Dermis blood vessel endothelial cell (primary cell): ENCODE data around the gene TOX2. TPM values are rescaled to one million over a fixed set of nuclear protein-coding genes. Genes with fewer than 3 reads are reported as not detected.

Experiments used
- DNase-seq: peaks from one replicate; pipeline ENCODE4 v3.0.0; 2010
- total RNA-seq: library from RNA; depleted of rRNA; stranded (reverse); fragments of >200 nt; gene quantifications from 2 replicates; pipeline ENCODE4 v1.2.3, GENCODE V29; 2014

The TOX2 gene
- total RNA-seq, 1 donor from 2014 or later, result 1.5 TPM

DNA sequence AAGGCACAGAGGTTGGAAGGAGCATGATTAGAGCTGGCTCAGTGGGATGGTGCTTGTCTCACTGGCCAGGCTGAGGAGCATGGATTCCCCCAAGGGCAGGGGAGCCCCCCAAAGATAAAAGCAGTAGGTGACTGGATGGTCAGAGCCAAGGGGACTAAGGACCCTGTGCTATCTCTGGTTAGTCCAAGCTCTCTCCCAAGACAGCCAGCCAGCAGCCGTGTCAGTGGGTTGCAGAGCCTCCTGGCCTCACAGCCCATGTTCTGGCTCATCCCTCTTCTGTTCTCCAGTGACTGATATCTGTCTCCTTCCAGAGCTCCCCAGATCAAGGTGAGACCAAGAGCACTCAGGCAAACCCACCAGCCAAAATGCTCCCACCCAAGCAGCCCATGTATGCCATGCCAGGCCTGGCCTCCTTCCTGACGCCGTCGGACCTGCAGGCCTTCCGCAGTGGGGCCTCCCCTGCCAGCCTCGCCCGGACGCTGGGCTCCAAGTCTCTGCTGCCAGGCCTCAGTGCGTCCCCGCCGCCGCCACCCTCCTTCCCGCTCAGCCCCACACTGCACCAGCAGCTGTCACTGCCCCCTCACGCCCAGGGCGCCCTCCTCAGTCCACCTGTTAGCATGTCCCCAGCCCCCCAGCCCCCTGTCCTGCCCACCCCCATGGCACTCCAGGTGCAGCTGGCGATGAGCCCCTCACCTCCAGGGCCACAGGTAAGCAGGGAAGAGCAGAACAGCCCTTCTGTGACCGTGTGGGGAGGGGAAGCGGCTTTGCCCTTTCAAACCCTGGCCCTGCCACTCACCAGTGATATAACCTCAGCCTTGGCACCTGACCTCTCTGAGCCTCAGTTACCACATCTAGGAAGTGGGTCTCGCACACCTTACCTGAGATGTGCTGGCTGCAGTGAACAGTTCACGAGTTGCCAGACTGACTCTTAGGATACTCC lies 151.0 kb downstream of the TOX2 start:
- no peak for DNase-seq

DNA sequence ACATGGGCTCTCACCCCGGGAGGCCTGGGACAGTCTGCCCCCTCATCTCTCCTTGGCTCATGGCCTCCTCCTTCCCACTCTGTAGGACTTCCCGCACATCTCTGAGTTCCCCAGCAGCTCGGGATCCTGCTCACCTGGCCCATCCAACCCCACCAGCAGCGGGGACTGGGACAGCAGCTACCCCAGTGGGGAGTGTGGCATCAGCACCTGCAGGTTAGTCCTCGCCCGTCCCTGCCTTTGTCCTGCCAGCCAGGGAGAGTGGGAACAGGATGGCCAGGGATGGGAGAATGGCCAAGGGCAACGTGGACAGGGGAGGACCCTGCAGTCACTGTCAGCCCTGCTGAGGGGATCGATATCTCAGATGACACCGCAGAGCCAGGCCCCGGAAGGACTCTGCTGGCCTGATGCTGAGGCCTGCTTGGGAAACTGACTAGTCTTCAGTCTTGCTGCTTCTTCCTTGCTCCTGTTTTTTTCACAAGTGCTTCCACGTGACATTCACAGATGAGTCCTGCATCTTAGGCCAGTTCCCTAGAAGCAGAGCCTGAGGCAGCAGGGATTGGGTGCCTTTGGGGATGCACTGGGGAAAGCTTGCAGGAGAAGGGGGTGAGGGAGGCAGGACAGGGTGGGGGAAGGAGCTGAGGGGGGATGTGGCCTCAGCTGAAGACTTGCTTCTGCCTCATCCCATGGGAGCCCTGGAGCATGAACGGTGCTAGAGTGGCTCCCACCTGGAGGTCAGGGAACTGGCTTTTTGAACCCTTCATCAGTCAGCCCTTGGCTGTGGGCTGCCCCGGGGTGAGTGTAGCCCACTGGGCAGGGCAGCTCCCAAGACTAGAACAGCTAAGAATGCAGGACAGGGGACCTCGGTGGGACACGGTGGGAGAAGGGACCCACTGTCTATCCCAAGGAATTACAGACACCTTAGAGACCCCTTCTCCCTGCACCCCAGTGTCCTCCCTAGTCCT lies 152.3 kb downstream of the TOX2 start:
- DNase-seq, result no peak

DNA sequence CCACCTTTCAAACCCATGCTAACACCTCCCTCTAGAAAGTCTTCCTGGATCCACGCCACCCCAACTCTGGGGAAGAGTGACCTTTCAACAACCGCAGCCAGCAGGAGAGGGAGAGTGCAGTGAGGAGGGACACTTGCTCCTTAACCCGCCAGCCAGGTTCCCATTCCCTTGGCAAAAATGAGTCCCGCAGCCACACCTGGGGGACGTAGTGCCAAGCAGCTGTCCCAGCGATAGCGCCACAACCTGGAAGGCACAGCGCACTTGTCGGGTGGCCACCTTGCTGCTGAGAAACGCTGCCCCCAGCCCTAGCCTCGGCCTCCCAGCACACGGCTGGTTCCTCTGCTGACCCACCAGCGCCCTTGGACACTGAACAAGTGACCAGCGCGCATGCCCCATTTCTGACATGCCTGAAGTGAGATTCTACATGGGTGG lies 153.0 kb downstream of the TOX2 start:
- DNase-seq, result no peak

DNA sequence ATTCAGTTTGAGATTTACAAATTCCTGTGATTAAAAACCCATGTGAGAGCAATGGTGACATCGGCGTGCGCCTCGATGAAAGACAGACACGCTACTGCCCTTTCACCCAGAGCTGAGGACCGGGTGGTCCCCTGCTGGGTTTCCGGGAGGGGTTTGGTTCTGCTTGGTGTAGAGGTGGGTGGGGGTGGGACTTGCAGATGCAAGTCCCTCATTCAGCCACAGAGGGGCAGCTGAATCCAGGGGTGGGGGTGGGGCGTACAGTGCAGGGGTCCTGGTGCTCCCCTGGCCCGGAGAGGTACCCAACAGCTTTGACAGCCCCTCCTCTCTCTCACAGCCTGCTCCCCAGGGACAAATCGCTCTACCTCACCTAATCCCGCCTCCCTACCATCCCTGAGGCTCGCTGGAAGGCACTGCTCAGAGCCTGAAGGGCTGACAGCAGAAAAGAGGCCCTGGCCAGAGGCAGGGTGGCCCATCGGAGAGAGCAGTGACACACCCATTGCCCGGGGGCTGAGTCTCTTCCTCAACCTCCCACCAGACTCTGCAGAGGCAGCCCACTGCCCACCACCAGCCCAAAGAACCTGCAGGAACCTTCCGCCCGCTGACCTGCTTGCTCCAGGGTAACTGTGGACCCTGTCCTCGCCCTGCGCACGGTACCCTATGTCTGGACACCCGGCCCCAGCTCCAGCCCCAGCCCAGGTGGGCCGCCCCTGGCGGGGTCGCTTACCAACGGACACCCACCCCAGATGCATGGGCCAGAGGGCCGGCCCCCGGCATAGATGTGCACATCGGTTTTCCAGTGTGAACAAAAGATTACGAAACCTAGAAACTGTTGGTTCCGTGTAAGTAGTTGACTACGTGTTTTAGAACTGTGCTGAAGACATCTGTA lies 153.9 kb downstream of the TOX2 start:
- DNase-seq, result no peak

DNA sequence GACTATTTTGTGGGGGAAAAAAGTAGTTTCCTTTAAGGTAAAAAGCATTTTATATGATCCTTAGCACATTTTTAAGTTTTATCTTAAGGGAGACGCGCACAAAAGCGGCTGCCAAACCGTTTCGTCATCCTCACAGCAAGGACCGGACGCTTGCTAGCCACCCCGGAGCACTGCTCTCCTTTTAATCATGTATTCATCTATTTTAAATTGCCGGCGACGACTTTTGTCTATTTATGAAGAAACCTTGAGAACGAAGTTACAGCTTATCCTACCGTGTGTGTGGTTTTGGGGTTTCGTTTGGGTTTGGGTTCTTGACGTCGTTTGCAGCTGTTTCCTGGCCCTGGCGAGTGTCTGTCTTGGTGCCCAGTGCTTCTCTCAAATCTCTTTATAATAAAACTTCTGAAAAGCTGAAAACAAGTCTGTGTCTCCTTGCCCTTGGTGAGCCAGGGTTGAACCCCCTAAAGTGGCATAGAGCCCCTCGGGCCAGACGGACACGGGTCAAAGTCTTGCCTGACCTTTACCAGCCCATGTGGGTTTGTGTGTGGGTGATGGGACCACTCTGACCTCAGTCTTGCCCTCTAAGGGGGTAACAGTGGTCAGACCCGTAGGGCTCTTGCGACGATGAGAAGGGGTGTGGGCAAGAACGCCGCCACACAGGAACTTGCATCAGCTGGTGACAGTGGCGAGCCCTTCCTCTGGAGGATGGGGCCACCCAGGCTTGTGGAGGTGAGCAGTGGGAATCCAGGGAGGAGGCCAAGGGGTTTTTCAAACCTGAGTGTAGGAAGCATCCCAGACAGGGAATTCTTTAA lies 154.8 kb downstream of the TOX2 start:
- no peak for DNase-seq

DNA sequence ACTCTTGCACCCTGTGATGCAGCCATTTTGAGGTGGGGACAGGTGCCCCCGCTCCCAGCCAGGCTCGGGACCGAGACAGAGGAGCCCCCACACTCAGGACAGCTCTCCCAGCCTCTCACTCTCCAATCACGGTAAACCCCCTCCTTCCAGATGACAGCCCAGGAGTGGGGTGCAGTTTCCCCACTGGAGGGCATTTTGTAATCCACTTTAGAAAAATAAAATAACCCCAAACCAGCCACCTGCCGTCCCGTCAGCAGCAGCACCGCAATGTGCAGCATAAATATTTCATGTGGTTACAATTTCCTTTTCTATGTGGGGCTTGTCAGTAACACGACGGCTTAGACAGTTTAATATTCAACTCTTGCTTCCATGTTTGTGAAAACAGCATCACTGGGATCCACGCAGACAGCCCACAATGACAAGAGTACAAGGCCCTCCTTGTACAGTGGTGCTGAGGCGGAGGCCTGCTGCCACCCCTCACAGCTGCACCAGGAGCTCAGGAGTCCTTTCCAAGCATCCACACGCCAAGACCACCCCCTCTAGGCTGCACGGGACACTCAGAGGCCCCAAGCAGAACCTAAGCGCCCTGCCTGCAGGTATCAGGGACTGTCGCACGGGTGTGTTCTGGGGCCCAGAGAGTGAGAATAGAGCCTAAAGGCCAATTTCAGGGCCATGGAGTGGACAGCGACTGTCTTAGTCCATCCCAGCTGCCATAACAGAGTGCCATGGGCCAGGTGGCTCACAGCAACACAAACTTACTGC lies 155.7 kb downstream of the TOX2 start:
- DNase-seq, result no peak

DNA sequence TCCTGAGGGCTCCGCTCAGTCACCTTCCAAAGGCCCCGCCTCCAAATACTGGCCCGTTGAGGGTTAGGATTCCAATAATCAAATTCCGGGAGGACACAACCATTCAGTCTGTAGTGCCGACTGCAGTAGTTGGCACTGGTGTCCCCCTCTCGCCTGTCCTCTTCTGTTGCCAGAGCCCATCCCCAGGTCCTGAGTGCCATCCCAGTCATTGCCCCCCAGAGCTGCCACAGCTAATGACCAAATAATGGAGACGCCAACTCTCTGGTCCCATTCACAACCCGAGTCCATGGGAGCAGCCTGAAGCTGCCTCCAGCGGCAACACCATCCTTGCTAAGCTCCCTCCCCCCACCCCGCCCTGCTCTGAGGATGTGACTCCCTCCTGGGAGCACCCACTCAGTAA lies 156.4 kb downstream of the TOX2 start:
- no peak for DNase-seq

DNA sequence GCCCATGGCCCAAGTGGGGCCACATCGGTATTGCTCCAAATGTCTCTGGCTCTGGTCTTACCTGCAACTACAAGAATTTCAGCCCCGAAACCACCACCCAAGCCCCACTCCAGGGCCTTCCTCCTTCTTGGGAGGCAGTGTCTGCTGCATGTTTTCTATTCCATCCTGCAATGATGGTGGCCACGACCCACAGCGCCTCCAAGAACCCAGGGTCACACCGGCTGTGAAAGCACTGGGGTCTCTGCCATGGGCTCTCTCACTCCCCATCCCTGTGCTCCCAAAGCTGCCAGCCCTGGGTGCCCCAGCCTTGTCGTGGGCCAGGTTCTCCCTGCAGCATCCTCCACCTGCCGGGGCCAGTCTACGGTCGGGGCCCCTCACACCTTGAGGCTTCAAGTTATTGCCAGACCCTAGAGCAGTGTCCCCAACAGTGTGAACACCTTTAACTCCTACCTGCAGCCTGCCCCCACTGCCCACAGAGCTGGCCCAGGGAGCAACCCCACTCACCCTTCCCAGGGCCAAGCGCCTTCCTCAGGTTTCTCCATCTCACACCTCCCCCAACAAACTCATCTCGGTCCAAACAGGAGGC lies 157.0 kb downstream of the TOX2 start:
- no peak for DNase-seq

DNA sequence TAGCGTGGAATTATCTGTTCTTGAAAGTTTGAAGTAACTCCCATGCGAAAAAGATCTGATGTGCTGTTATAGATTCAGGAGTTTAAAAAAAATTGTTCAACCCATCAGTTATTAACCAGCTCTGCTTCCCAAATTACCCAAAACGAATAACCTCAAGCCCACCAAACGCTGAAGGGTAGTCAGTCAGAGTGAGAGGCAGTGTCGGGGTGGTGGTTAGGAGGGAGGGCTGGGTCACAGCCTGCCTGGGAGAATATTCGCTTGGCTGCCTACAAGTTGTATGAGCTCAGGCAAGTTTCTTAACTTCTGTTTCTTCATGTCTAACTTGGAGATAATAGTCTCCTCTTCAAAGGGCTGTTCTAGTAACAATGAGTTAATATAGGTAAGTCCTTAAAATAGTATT lies 157.7 kb downstream of the TOX2 start:
- no peak for DNase-seq

DNA sequence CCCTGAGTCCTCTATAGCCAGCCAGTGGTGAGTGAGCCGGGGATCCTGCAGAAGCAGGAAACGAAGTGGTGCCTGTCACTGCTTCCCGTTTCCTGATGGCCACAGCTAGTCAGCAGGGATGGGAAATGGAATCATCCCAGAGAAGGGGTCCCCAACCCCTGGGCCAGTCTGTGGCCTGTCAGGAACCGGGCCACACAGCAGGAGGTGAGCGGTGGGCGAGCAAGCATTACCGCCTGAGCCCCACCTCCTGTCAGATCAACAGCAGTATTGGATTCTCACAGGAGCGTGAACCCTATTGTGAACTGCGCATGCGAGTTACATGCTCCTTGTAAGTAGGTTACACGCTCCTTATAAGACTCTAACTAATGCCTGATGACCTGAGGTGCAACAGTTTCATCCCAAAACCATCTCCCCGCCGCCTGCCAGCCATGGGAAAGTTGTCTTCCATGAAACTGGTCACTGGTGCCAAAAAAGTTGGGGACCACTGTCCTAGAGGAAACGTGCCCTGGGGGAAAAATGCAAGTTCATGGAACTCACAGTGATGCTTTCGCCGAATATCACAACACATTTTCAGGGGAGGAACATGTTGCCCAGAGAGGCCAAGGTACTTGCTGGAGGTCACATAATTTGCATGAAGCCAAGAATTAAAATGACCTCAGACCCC lies 158.5 kb downstream of the TOX2 start:
- peak; percentile 33 for DNase-seq

DNA sequence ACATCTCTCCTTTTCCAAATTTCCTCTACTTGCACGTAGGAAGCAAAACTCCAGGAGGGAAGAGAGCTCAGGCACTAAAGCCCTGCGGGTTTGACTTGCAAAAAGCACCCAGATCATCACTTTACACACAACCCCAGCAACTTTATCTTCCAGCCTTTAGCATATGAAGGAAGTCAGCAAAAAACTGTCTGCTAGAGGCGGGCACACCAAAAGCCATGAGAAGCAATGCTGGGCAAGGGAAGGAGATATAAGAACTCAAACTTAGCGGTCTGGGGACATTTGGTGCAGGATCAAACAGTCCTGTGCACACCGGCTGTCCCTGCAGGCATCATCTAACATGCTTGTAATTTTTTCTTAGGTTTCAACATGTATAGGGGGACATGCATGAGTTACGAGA lies 159.0 kb downstream of the TOX2 start:
- no peak for DNase-seq

DNA sequence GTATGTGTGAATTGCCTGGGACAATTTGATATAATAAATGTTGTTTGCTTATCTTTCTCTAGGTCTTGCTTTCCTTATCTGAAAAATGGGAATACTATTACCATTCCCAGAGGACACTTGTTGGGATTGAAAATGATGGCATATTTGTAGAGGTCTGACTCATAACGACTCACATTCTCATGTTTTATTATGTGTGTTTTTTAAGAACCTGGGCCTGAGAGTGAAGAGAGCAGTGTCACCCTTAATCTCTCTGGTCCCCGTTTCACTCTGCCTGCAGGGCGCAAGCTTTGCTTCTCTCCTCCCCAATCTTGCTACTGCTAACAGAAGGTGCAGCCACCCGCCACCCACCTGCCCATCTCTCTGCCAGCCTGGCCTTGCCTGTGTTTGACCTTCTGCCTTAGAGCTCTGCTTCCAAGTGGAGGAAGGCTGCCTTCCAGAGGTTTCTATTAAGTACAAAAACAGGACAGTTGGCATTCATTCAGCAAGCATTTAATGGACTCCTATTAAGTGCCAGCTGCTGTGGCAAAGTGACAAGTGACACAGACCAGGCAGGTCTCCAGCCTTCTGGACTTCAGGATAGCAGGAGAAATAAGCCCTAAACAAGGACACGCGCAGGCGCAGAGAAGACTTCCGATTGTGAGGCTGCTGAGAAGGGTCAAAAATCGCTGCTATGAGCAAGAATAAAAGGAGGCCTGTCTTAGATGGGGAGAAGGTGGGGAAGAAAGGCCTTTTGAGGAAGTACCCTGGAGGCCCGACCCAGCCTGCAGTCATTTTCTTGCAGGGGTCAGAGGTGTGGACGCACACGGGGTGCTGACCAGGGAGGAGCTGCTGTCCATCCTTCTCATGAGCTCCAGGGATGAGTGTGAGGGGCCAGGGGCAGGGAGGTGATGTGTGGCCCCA lies 159.8 kb downstream of the TOX2 start:
- peak; percentile 32 for DNase-seq

DNA sequence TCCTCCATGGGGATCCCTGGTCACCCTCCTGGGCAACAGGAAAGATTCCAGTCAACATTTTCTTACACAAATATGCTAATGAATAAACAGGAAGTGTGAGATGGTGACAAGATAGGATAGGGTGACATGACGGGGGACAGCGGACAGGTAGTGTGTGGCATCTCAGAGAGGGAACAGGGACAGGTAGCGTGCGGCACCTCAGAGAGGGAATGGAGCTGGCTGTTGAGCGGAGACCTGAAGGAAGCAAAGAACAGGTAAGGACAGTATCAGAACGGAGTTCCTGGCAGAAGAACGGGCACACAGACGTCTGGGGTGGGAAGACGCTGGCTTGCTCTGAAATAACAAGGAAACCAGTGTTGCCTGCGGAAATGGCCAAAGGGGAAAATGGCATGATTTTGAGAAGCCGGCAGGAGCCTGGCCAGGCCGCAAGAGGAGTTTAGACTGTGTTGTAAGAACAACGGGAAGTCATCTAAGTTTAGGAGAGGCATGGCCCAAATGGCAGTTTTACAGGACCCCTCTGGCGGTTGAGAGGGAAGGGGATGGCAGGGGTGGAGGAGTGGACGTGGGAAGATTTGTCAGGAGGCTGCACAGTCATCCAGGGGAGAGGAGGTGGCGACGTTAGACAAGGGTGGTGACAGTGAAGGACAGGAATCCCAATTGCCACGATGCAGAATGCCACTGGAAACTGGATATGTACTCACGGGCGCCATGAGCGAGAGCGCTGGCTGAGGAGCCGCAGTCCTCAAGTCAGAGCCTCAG lies 160.7 kb downstream of the TOX2 start:
- no peak for DNase-seq

DNA sequence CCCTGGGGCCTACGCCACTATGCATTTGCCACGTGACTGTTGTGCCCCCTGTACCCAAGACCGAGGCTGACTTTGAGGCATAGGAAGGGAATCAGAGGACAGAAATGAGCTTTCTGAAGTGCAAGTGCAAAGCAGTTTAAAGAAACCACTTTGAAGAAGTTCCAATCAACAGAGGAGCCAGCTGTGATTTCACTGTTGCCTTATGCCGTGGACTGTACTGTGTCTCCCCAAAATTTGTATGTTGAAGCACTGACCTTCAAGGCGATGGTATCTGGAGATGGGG lies 161.2 kb downstream of the TOX2 start:
- DNase-seq, result no peak

DNA sequence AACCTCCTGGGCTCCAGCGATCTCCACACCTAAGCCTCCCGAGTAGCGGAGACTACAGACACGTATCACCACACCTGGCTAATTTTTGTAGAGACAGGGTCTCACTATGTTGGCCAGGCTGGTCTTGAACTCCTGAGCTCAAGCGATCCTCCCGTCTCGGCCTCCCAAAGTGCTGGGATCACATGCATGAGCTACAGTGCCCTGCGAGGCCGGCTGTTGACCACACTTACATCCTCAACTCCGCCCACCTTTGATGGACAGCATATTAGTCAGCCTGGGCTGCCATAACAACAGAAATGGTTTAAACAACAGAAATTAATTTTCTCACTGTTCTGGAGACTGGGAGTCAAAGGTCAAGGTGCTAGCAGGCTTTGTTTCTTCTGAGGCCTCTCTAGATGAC lies 164.6 kb downstream of the TOX2 start:
- peak; percentile 41 for DNase-seq

DNA sequence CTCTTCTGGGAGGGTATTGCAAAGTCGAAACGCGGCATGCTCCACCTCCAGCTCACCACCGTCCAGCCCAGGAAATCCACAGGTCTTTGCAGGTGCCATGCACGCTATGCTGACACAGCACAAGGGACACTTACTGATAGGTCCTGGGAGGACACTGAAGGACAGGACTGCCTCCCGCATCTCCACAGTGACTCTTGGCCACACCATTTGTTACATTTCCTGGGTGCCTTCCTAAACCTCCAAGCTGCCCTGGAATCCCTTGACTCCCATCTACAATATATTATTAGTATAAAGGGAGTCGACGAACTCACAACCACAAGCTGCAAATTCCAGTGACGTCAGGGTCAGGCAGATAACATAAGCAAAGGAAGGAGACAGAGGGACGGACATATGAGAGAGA lies 165.4 kb downstream of the TOX2 start:
- no peak for DNase-seq

DNA sequence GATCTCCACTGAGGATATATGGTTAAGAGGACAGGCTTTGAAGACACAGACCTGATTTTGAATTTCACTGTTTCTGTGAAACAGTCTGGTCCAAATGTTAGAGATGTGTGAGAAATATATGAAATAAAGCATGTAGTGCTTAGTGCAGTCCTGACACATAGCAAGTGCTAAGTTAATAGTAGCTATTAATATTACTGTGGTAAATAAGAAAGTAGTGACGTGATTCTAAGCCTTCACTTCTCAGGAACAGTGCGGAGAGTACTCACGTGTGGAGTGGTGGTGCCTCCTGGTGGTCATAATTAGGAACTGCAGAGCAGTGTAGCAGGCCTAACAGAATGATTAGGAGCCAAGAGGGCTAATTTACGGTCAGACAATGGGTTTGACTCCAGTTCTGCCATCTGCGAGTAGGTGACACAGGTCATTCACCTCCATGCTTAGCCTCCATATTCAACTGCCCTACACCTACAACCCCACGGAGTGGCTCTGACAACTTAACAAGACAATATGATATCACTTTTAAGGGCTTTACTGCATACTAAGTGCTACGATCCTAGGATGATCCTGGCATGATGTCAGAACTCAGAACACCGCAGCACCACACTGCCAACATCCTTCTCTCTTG lies 166.1 kb downstream of the TOX2 start:
- DNase-seq, result peak; percentile 89

DNA sequence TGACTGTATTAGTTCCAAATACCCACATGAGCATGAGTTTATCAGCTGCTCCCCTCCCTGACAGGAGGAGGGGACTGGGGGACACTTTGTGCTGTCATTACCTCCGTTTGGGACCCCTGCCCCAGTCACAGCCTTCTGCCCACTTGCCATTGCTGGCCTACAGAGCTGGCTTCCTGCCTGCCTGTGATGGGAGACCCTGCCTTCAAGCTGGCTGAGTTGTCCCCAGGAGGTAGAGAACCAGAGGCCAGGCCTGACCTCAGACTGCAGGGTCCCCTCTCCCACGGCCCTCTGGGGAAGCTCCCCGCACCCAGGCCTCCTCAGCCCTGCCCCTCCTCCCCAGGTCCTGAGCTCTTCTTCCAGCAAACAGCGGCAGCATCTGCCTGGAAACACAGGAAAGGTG lies 166.8 kb downstream of the TOX2 start:
- no peak for DNase-seq
